Neutrophil (primary cell): ENCODE measurements around the gene PIGR.

Experiments used
- H3K27ac ChIP-seq: fragments of 200-600 bp; sonication (generic); 2 replicates; pipeline ENCODE4 v1.5.1; 2016; ENCODE audit warnings: mild to moderate bottlenecking, moderate library complexity
- H3K27me3 ChIP-seq: fragments of 200-600 bp; sonication (generic); 2 replicates; pipeline ENCODE4 v1.6.0; 2016; ENCODE audit warnings: mild to moderate bottlenecking
- H3K36me3 ChIP-seq: fragments of 200-600 bp; sonication (generic); 2 replicates; pipeline ENCODE4 v1.5.1; 2017
- H3K4me1 ChIP-seq, 2 experiments: fragments of 200-600 bp in 1 of 2; sonication (generic) in 1 of 2; 1 replicate in 1 of 2; 2 replicates in 1 of 2; pipeline versions ENCODE4 v1.5.1 to v1.6.1; 2013 to 2016; ENCODE audit warnings: low read depth in 1 of 2, low read length in 1 of 2, mild to moderate bottlenecking in 1 of 2, moderate library complexity in 1 of 2; ENCODE audit not compliant: control insufficient read depth in 1 of 2, insufficient read depth in 1 of 2
- H3K4me3 ChIP-seq, 2 experiments: fragments of 200-600 bp in 1 of 2; sonication (generic) in 1 of 2; 1 replicate in 1 of 2; 2 replicates in 1 of 2; pipeline ENCODE4 v1.5.1; 2013 to 2016; ENCODE audit warnings: low read depth in 1 of 2, low read length in 1 of 2, mild to moderate bottlenecking in 1 of 2, moderate library complexity in 1 of 2
- H3K9me3 ChIP-seq: fragments of 200-600 bp; sonication (generic); 2 replicates; pipeline ENCODE4 v1.5.1; 2016
- CTCF ChIP-seq: fragments of 200-600 bp; sonication (generic); IDR thresholded peaks from 2 replicates; pipeline ENCODE4 v1.5.1; 2016; ENCODE audit warnings: antibody characterized with exemption

PIGR gene

GRCh38 chr1:206885341-206886060 is 60.8 kb downstream of the PIGR start:
- H3K4me1 ChIP-seq, result no peaks in the 10 kb centered on the region
- no peak for TF ChIP-seq CTCF
- H3K4me3 ChIP-seq, result no peak overlapping the region

GRCh38 chr1:206883876-206884275 is 62.4 kb downstream of the PIGR start:
- no peaks in the 10 kb centered on the region for H3K36me3 ChIP-seq
- H3K9me3 ChIP-seq, result no peaks in the 10 kb centered on the region
- TF ChIP-seq CTCF, result no peak
- H3K4me3 ChIP-seq, result no peak overlapping the region
- H3K27ac ChIP-seq, result no peak overlapping the region
- H3K27me3 ChIP-seq, result peaks cover 23% of the 10 kb centered on the region
- H3K4me1 ChIP-seq, result no peaks in the 10 kb centered on the region

More at GRCh38 chr1:206885341-206886060, 60.8 kb downstream of the PIGR start:
- Histone ChIP-seq H3K27me3 (peaks cover 30% of the 10 kb centered on the region), H3K9me3 (no peaks in the 10 kb centered on the region), H3K36me3 (no peaks in the 10 kb centered on the region), H3K27ac (no peak overlapping the region)

GRCh38 chr1:206883160-206883559 is 63.1 kb downstream of the PIGR start:
- Histone ChIP-seq H3K36me3 (no peaks in the 10 kb centered on the region), H3K27me3 (peaks cover 23% of the 10 kb centered on the region), H3K9me3 (no peaks in the 10 kb centered on the region), H3K27ac (no peak overlapping the region), H3K4me1 (no peaks in the 10 kb centered on the region), H3K4me3 (no peak overlapping the region)
- no peak for TF ChIP-seq CTCF

GRCh38 chr1:206882555-206882954 is 63.7 kb downstream of the PIGR start:
- Histone ChIP-seq H3K4me3 (no peak overlapping the region), H3K9me3 (no peaks in the 10 kb centered on the region), H3K27ac (no peak overlapping the region), H3K27me3 (peaks cover 20% of the 10 kb centered on the region), H3K4me1 (no peaks in the 10 kb centered on the region), H3K36me3 (no peaks in the 10 kb centered on the region)
- no peak for TF ChIP-seq CTCF

GRCh38 chr1:206880314-206880713 is 66.0 kb downstream of the PIGR start:
- Histone ChIP-seq H3K9me3 (no peaks in the 10 kb centered on the region), H3K27me3 (peaks cover 7% of the 10 kb centered on the region), H3K4me1 (no peaks in the 10 kb centered on the region), H3K36me3 (no peaks in the 10 kb centered on the region), H3K27ac (no peak overlapping the region), H3K4me3 (no peak overlapping the region)
- TF ChIP-seq CTCF, result no peak
